Adrenal gland (tissue), 12 donors: ENCODE data around the gene PCGF6. TPM values are rescaled to one million over a fixed set of nuclear protein-coding genes. Genes with fewer than 3 reads are reported as not detected.
"Not testable (repeated sequence)": the region's sequence is repeated elsewhere in the genome, so short reads cannot be mapped to it uniquely, and the experiment has no call there.

Source experiments
- DNase-seq, 7 donors: peaks; one replicate each; pipeline ENCODE4 v3.0.0-alpha.2; 2019 to 2020
- H3K27ac ChIP-seq, 5 donors: fragments of 200-600 bp; sonication (generic) in 4 of 5; 1 replicate in 3 of 5; 2 replicates in 2 of 5; pipeline versions ENCODE4 v1.5.1 to v1.8.0; 2016 to 2020; ENCODE audit warnings: mild to moderate bottlenecking in 1 of 5
- H3K27me3 ChIP-seq: fragments of 200-600 bp; 2 replicates; pipeline ENCODE4 v1.8.0; 2021
- H3K36me3 ChIP-seq, 2 donors: fragments of 200-600 bp; replicated peaks in 1 of 2; 1 replicate in 1 of 2; 2 replicates in 1 of 2; pipeline versions ENCODE4 v1.5.1 to v1.8.0; 2018 to 2022
- H3K4me1 ChIP-seq, 2 donors: fragments of 200-600 bp; replicated peaks in 1 of 2; 1 replicate in 1 of 2; 2 replicates in 1 of 2; pipeline versions ENCODE4 v1.5.1 to v1.8.0; 2018 to 2021
- H3K4me3 ChIP-seq, 4 donors: fragments of 200-600 bp; sonication (generic) in 3 of 4; one replicate each; pipeline ENCODE4 v1.5.1; 2016 to 2018
- H3K9me3 ChIP-seq, 3 donors: fragments of 200-600 bp; sonication (generic) in 1 of 3; replicated peaks in 1 of 3; 1 replicate in 2 of 3; 2 replicates in 1 of 3; pipeline versions ENCODE4 v1.5.1 to v1.8.0; 2016 to 2021
- CTCF ChIP-seq, 6 experiments: fragments of 450-650 bp in 4 of 6; fragments of 200-600 bp in 2 of 6; sonication (generic) in 1 of 6; IDR thresholded peaks; 1 replicate in 5 of 6; 2 replicates in 1 of 6; pipeline versions ENCODE4 v1.5.1 to v1.8.0; 2016 to 2021; ENCODE audit warnings: antibody characterized with exemption in 6 of 6, mild to moderate bottlenecking in 2 of 6, moderate library complexity in 1 of 6
- POLR2A ChIP-seq, 2 donors: fragments of 450-650 bp; IDR thresholded peaks; one replicate each; pipeline ENCODE4 v1.6.1; 2017; ENCODE audit warnings: antibody characterized with exemption in 2 of 2, mild to moderate bottlenecking in 2 of 2, moderate library complexity in 1 of 2
- WGBS, 4 donors: extraction: QIAGEN DNeasy Blood & Tissue Kit in 2 of 4; methylation state at CpG; one replicate each; pipeline versions ENCODE4 v1.1.5 to v1.1.7; 2013 to 2017; 5-methylcytosine and 5-hydroxymethylcytosine counted together
- intact Hi-C, 2 donors: fragments of 100-400 bp; cut with DNase I; formaldehyde crosslinking; loops; one replicate each; pipeline versions ENCODE4 v1.14.1 to v1.15.0; 2022 to 2023
- polyA plus RNA-seq, 3 donors: library from polyadenylated mRNA; stranded (reverse); fragments of 200-250 nt in 2 of 3; fragments of 350-450 nt in 1 of 3; fragmentation: Illumina TruSeq in 1 of 3; extraction: RNeasy Lipid Tissue Mini Kit (QIAGEN cat#74804) in 1 of 3; gene quantifications; one replicate each; pipeline ENCODE4 v1.2.3, GENCODE V29; 2013 to 2014
- total RNA-seq, 9 donors: library from RNA; depleted of rRNA in 4 of 9; stranded (reverse); fragments of >200 nt in 4 of 9; fragments of 120-200 nt in 1 of 9; fragmentation: NEBNext Ultra II Directional in 1 of 9; extraction: Animal tissue kit (Norgen Biotek cat#: 25700) in 1 of 9; gene quantifications; one replicate each; pipeline versions ENCODE4 v1.1.0 to v1.2.4, GENCODE V29; 2013 to 2023
- donor health status: healthy with polysubstance abuse.
- donor health status: Bipolar disorder and iron deficiency.
- donor health status: DM: yes; HTN: yes; CAD: no.
- donor health status: DM: no; HTN: no; CAD: no.
- donor health status: DM: no; HTN: no; CAD: no.
- donor health status: DM: yes; HTN: yes; CAD: no.

PCGF6 gene
- total and polyA plus RNA-seq, 12 donors: 3.1 to 12.3 (median 7.3) TPM

DNA sequence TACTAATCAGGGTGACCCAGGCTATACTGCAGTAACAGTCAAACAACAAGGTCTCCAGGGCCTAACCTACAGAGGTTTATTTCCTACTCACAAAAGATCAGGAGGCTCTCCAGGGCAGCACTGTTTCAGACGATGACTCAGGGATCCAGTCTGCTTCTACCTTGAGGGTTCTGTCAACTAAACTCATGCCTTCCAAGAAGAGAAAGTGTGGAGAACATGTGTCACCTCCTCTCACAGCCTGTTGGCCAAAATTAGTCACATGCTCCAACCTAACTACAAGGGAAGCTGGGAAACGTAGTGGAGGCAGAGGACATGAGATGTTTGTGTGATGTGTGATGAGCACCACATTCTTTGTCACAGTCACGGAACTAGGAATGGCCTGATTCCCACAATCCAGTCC is 88.7 kb downstream of the PCGF6 start:
- no peaks in the 10 kb centered on the region for H3K27me3 ChIP-seq
- H3K4me3 ChIP-seq: no peak overlapping the region
- H3K4me1 ChIP-seq: no peaks in the 10 kb centered on the region
- 59 to 84% (median 75%) methylated on average over 3 of the region's 3 CpGs for WGBS, 4 donors
- H3K27ac ChIP-seq: no peak overlapping the region
- TF ChIP-seq CTCF (IDR thresholded peaks at IDR 0.05): no peak
- TF ChIP-seq POLR2A (IDR thresholded peaks at IDR 0.05): no peak
- H3K9me3 ChIP-seq: no peaks in the 10 kb centered on the region
- H3K36me3 ChIP-seq: no peaks in the 10 kb centered on the region
- intact Hi-C loops: no loop called here
- DNase-seq: no peak

DNA sequence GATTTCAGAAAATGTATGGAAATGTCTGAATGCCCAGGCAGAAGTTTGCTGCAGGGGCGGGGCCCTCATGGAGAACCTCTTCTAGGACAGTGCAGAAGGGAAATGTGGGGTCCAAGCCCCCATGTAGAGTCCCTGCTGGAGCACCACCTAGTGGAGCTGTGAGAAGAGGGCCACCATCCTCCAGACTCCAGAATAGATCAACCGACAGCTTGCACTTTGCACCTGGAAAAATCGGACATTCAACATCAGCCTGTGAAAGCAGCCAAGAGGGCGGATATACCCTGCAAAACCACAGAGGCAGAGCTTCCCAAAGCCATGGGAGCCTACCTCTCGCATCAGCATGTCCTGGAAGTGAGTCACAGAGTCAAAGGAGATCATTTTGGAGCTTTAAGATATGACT is 91.0 kb downstream of the PCGF6 start:
- Histone ChIP-seq H3K36me3 (no peaks in the 10 kb centered on the region), H3K4me1 (no peaks in the 10 kb centered on the region), H3K27ac (no peak overlapping the region), H3K9me3 (no peaks in the 10 kb centered on the region), H3K4me3 (no peak overlapping the region), H3K27me3 (no peaks in the 10 kb centered on the region)
- WGBS, 4 donors: 84 to 90% (median 86%) methylated on average over 2 to 5 of the region's 5 CpGs
- intact Hi-C loops: no loop called here
- DNase-seq: no peak
- TF ChIP-seq POLR2A (IDR thresholded peaks at IDR 0.05) (no peak), CTCF (IDR thresholded peaks at IDR 0.05) (no peak)

DNA sequence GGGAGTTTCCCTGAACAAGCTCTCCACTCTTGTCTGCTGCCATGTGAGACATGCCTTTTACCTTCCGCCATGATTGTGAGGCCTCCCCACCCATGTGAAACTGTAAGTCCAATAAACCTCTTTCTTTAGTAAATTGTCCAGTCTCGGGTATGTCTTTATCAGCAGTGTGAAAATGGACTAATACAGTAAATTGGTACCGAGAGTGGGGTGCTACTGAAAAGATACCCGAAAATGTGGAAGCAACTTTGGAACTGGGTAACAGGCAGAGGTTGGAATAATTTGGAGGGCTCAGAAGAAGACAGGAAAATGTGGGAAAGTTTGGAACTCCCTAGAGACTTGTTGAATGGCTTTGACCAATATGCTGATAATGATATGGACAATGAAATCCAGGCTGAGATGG is 92.0 kb downstream of the PCGF6 start:
- H3K4me1 ChIP-seq, intact Hi-C loops, H3K27me3 ChIP-seq, H3K4me3 ChIP-seq, H3K9me3 ChIP-seq, DNase-seq, H3K27ac ChIP-seq, H3K36me3 ChIP-seq: not testable (repeated sequence)
- WGBS, 4 donors: 85 to 93% (median 89%) methylated on average over 4 of the region's 4 CpGs

DNA sequence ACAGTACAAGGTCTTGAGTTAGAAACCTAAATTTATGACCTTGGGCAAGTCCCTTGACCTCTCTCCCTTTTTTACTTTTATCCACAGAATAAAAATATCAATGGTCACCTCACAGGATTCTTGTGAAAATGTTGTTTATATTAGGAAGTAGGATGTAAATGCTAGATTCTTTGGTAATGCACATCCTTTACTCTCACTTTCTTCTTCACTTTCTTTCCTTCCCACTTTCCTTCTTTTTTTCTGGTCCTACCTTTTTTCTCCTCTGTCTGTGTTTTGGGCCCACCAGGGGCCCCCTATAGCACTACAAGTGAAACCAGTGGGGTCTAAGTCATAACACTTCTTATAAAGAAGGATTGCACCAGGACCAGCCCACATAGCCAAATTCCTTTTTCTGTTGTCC is 93.1 kb downstream of the PCGF6 start:
- Histone ChIP-seq H3K27me3 (no peaks in the 10 kb centered on the region), H3K4me1 (no peaks in the 10 kb centered on the region), H3K9me3 (no peaks in the 10 kb centered on the region), H3K36me3 (no peaks in the 10 kb centered on the region), H3K27ac (no peak overlapping the region), H3K4me3 (no peak overlapping the region)
- TF ChIP-seq POLR2A (IDR thresholded peaks at IDR 0.05) (no peak), CTCF (IDR thresholded peaks at IDR 0.05) (no peak)
- intact Hi-C loops: no loop called here
- DNase-seq: no peak

GRCh38 chr10:103256613-103257012 is 94.3 kb downstream of the PCGF6 start:
- no peaks in the 10 kb centered on the region for H3K4me1 ChIP-seq
- intact Hi-C loops: no loop called here
- 93 to 100% (median 100%) methylated on average over 1 of the region's 1 CpG for WGBS, 4 donors
- no peak for TF ChIP-seq POLR2A (IDR thresholded peaks at IDR 0.05)
- no peak for TF ChIP-seq CTCF (IDR thresholded peaks at IDR 0.05)
- no peaks in the 10 kb centered on the region for H3K27me3 ChIP-seq
- no peak for DNase-seq
- no peaks in the 10 kb centered on the region for H3K9me3 ChIP-seq
- no peak overlapping the region for H3K4me3 ChIP-seq
- no peak overlapping the region for H3K27ac ChIP-seq
- H3K36me3 ChIP-seq: no peaks in the 10 kb centered on the region
